NB4 (cell line): ENCODE results near the gene ZNF169.
"Not testable (repeated sequence)": the region's sequence is repeated elsewhere in the genome, so short reads cannot be mapped to it uniquely, and the experiment has no call there.

Experiments used
- DNase-seq: peaks from one replicate; pipeline ENCODE4 v3.0.0; 2010; ENCODE audit warnings: low read depth
- H3K4me3 ChIP-seq: one replicate; pipeline ENCODE4 v1.5.1; 2011; ENCODE audit warnings: mild to moderate bottlenecking, low read depth, low read length, moderate library complexity
- MYC ChIP-seq: IDR thresholded peaks from 2 replicates; pipeline ENCODE4 v1.6.1; 2011; ENCODE audit warnings: low read depth, low read length
- POLR2A ChIP-seq: IDR thresholded peaks from 2 replicates; pipeline ENCODE4 v1.6.1; 2011; ENCODE audit warnings: mild to moderate bottlenecking; ENCODE audit not compliant: insufficient read length; ENCODE audit errors: extremely low read depth
- TF ChIP-seq, protein P1 (sequence below): IDR thresholded peaks from 2 replicates; pipeline ENCODE4 v1.6.1; 2011; ENCODE audit warnings: low read depth, low read length
- TF ChIP-seq, protein P2 (sequence below): IDR thresholded peaks from one replicate; pipeline ENCODE4 v1.5.1; 2012; ENCODE audit warnings: low read depth, low read length

Gene ZNF169

GRCh38 chr9:94269264-94269663 is 10.2 kb downstream of the ZNF169 start:
- TF ChIP-seq MYC (no peak), POLR2A (no peak)
- TF ChIP-seq, protein P1, sequence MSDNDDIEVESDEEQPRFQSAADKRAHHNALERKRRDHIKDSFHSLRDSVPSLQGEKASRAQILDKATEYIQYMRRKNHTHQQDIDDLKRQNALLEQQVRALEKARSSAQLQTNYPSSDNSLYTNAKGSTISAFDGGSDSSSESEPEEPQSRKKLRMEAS = no peak
- TF ChIP-seq, protein P2, sequence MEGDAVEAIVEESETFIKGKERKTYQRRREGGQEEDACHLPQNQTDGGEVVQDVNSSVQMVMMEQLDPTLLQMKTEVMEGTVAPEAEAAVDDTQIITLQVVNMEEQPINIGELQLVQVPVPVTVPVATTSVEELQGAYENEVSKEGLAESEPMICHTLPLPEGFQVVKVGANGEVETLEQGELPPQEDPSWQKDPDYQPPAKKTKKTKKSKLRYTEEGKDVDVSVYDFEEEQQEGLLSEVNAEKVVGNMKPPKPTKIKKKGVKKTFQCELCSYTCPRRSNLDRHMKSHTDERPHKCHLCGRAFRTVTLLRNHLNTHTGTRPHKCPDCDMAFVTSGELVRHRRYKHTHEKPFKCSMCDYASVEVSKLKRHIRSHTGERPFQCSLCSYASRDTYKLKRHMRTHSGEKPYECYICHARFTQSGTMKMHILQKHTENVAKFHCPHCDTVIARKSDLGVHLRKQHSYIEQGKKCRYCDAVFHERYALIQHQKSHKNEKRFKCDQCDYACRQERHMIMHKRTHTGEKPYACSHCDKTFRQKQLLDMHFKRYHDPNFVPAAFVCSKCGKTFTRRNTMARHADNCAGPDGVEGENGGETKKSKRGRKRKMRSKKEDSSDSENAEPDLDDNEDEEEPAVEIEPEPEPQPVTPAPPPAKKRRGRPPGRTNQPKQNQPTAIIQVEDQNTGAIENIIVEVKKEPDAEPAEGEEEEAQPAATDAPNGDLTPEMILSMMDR = no peak
- no peak for DNase-seq

DNA sequence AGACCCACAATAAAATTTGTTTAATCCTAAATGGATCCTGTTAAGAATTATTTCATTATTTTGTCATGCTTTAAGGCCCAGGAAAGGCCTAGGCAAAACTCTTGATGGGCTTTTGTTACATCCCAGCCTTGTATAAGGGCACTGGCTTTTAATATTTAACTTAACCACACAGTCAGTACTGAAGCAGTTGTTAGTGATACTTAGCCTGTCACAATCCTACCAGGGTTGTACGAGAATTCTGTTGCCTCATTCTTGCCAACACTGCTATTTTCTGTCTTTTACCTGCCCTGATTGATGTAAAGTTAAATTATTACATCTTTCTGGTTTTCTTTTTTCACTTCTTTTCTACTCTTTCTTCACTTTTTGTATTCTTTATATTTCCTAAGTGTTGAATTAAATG is 10.9 kb downstream of the ZNF169 start:
- H3K4me3 ChIP-seq = no peak overlapping the region
- TF ChIP-seq, protein P2 = no peak
- TF ChIP-seq POLR2A = no peak
- TF ChIP-seq MYC = no peak
- TF ChIP-seq, protein P1 = no peak
- no peak for DNase-seq

More at GRCh38 chr9:94269264-94269663, 10.2 kb downstream of the ZNF169 start:
- no peak overlapping the region for H3K4me3 ChIP-seq

GRCh38 chr9:94277029-94277428 is 17.9 kb downstream of the ZNF169 start:
- not testable (repeated sequence) for H3K4me3 ChIP-seq, DNase-seq

DNA sequence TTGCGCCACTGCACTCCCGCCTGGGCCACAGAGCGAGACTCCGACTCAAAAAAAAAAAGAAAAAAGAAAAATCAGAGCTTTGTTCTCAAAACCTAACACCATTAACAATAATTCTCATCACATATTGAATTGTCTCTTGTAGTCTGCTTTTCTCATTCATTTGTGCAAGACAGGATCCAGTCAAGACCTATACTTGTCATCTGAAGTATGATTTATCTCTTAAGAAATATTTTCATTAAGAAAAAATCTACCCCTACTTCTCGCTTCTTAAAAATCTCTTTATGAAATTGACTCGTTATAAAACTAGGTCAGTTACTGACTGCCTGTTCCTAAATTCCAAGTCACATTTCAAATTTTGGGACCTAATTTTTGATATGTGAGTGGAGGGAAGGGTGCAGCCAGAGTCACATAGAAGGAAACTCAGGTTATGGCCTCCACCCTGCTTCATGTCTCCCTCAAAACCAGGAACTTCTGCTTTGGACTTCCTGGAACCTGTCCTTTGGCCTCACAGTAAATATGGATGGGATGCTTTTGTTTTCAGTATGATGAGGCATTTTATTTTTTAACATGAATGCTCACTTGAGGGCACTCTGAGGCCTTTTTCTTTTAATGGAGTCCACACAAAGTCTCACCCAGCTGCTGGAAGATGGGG is 18.9 kb downstream of the ZNF169 start:
- no peak for DNase-seq
- TF ChIP-seq MYC (no peak), POLR2A (no peak)
- TF ChIP-seq, protein P1 = no peak
- TF ChIP-seq, protein P2 = no peak

DNA sequence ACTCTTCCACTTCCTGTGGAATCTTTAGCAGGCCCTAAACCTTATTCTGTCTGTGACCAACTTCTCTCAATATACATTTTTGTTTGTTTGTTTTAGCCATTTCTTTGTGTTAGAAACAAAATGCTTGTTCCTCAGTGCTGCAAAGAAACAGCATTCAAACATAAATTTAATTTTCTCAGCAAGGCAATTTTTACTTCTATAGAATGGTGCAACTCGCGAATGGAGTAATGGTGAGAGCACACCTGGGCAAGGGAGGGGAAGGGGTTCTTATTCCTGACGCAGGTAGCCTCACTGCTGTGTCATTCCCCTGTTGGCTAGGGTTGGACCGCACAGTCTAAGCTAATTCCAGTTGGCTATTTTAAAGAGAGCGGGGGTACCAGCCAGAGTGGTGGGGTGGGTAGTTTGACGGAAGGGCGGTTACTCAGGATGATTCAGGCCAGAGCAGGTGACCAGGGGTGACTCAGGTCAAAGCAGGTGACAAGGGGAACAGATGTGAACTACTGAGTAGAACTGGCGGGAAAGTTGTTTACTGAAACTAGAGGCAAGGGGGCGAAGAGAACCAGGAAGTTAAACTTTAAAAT is 21.4 kb downstream of the ZNF169 start:
- H3K4me3 ChIP-seq = no peak overlapping the region
- TF ChIP-seq MYC (no peak), POLR2A (no peak)
- TF ChIP-seq, protein P2 = no peak
- TF ChIP-seq, protein P1 = no peak
- no peak for DNase-seq

More for the DNA sequence above, 18.9 kb downstream of the ZNF169 start:
- H3K4me3 ChIP-seq = no peak overlapping the region

DNA sequence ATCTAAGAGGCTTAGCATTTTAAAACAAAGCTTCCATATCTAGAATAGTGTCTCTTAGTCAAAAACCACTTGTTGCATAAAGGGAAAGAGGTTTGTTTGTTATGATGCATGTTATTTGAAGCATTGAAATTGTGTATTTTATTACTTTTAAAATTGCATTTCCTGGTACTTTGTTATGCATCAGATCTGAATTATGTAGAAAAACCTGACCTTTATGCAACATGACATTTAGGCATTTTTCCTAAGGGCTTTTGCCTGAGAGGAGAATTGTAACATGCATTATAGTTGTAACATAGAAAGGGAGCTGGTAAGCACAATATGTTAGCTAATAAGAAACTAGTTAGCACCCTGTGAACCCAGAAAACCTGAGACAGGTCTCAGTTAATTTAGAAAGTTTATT is 22.0 kb downstream of the ZNF169 start:
- DNase-seq = no peak
- H3K4me3 ChIP-seq = no peak overlapping the region
- TF ChIP-seq, protein P1 = no peak
- TF ChIP-seq, protein P2 = no peak
- TF ChIP-seq POLR2A = no peak
- no peak for TF ChIP-seq MYC
